ENCODE data around the gene KRTAP10-2. TPM values are rescaled to one million over a fixed set of nuclear protein-coding genes. Genes with fewer than 3 reads are reported as not detected.

Gene KRTAP10-2
- total RNA-seq, 1 experiment from 2014 or later, result not detected

DNA sequence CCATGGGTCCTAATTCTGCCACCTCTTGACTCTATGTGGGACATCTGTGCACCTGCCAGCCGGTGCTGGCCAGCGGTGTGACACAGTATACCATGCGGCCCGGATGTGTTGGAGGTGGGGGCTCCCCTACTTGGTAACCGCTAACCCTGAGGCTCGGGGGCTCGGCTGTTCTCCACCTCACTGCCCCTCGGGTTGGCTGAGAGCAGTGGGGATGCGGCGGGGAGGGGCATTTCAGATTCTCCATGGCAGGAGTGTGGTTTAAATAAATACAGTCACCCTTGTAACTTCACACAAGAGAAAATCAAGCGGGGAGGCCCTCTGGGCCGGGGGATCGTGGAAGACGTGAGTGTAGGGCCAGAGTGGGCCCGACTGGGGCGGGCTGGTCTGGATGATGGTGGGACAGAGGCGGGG lies 22.3 kb downstream of the KRTAP10-2 start:
- Histone ChIP-seq H3K9me2 (replicated peaks; ENCODE audit: insufficient read depth, low read length) (no peaks in the 10 kb centered on the region), H3K9me3 (ENCODE audit: low read length) (peaks cover 7% of the 10 kb centered on the region), H3K27me3 (ENCODE audit: low read length) (no peaks in the 10 kb centered on the region), H3K4me1 (ENCODE audit: low read length) (no peaks in the 10 kb centered on the region), H3K4me2 (ENCODE audit: low read depth, low read length, poor library complexity, severe bottlenecking) (no peak overlapping the region), H3K79me2 (ENCODE audit: low read length) (no peaks in the 10 kb centered on the region), H3K4me3 (ENCODE audit: low read length) (no peak overlapping the region), H2AFZ (ENCODE audit: low read length) (no peak overlapping the region), H3K27ac (ENCODE audit: low read length) (no peak overlapping the region), H4K20me1 (ENCODE audit: insufficient read depth, low read depth, low read length) (no peaks in the 10 kb centered on the region), H3K9ac (ENCODE audit: low read length) (no peak overlapping the region), H3K36me3 (ENCODE audit: insufficient read depth, low read length) (no peaks in the 10 kb centered on the region)
- no peak for DNase-seq

GRCh38 chr21:44528634-44528995 lies 22.7 kb downstream of the KRTAP10-2 start:
- H3K9ac ChIP-seq (ENCODE audit: low read length), result no peak overlapping the region
- no peak overlapping the region for H2AFZ ChIP-seq (ENCODE audit: low read length)
- no peak overlapping the region for H3K27ac ChIP-seq (ENCODE audit: low read length)
- no peak overlapping the region for H3K4me2 ChIP-seq (ENCODE audit: low read depth, low read length, poor library complexity, severe bottlenecking)
- H3K9me2 ChIP-seq (replicated peaks; ENCODE audit: insufficient read depth, low read length), result no peaks in the 10 kb centered on the region
- no peaks in the 10 kb centered on the region for H3K27me3 ChIP-seq (ENCODE audit: low read length)
- no peak overlapping the region for H3K4me3 ChIP-seq (ENCODE audit: low read length)
- no peaks in the 10 kb centered on the region for H3K79me2 ChIP-seq (ENCODE audit: low read length)
- no peaks in the 10 kb centered on the region for H4K20me1 ChIP-seq (ENCODE audit: insufficient read depth, low read depth, low read length)
- H3K4me1 ChIP-seq (ENCODE audit: low read length), result no peaks in the 10 kb centered on the region
- H3K9me3 ChIP-seq (ENCODE audit: low read length), result peaks cover 10% of the 10 kb centered on the region
- H3K36me3 ChIP-seq (ENCODE audit: insufficient read depth, low read length), result no peaks in the 10 kb centered on the region
- no peak for DNase-seq

- Histone ChIP-seq H3K9me3 (ENCODE audit: low read length) (peaks cover 12% of the 10 kb centered on the region), H3K4me2 (ENCODE audit: low read depth, low read length, poor library complexity, severe bottlenecking) (no peak overlapping the region), H3K79me2 (ENCODE audit: low read length) (no peaks in the 10 kb centered on the region), H3K9me2 (replicated peaks; ENCODE audit: insufficient read depth, low read length) (no peaks in the 10 kb centered on the region), H3K4me1 (ENCODE audit: low read length) (no peaks in the 10 kb centered on the region), H3K27ac (ENCODE audit: low read length) (no peak overlapping the region), H3K36me3 (ENCODE audit: insufficient read depth, low read length) (no peaks in the 10 kb centered on the region), H3K9ac (ENCODE audit: low read length) (no peak overlapping the region), H2AFZ (ENCODE audit: low read length) (no peak overlapping the region), H4K20me1 (ENCODE audit: insufficient read depth, low read depth, low read length) (no peaks in the 10 kb centered on the region), H3K27me3 (ENCODE audit: low read length) (no peaks in the 10 kb centered on the region), H3K4me3 (ENCODE audit: low read length) (no peak overlapping the region)
- DNase-seq, result no peak
Observed at GRCh38 chr21:44527983-44528633, 23.2 kb downstream of the KRTAP10-2 start.

- Histone ChIP-seq H3K27ac (ENCODE audit: low read length) (no peak overlapping the region), H3K79me2 (ENCODE audit: low read length) (no peaks in the 10 kb centered on the region), H3K4me2 (ENCODE audit: low read depth, low read length, poor library complexity, severe bottlenecking) (no peak overlapping the region), H3K36me3 (ENCODE audit: insufficient read depth, low read length) (no peaks in the 10 kb centered on the region), H3K4me1 (ENCODE audit: low read length) (no peaks in the 10 kb centered on the region), H4K20me1 (ENCODE audit: insufficient read depth, low read depth, low read length) (no peaks in the 10 kb centered on the region), H3K9ac (ENCODE audit: low read length) (no peak overlapping the region), H2AFZ (ENCODE audit: low read length) (no peak overlapping the region), H3K9me3 (ENCODE audit: low read length) (peaks cover 12% of the 10 kb centered on the region), H3K4me3 (ENCODE audit: low read length) (no peak overlapping the region), H3K9me2 (replicated peaks; ENCODE audit: insufficient read depth, low read length) (no peaks in the 10 kb centered on the region), H3K27me3 (ENCODE audit: low read length) (no peaks in the 10 kb centered on the region)
- DNase-seq, result no peak
Observed at GRCh38 chr21:44527156-44527982, 23.9 kb downstream of the KRTAP10-2 start.

DNA sequence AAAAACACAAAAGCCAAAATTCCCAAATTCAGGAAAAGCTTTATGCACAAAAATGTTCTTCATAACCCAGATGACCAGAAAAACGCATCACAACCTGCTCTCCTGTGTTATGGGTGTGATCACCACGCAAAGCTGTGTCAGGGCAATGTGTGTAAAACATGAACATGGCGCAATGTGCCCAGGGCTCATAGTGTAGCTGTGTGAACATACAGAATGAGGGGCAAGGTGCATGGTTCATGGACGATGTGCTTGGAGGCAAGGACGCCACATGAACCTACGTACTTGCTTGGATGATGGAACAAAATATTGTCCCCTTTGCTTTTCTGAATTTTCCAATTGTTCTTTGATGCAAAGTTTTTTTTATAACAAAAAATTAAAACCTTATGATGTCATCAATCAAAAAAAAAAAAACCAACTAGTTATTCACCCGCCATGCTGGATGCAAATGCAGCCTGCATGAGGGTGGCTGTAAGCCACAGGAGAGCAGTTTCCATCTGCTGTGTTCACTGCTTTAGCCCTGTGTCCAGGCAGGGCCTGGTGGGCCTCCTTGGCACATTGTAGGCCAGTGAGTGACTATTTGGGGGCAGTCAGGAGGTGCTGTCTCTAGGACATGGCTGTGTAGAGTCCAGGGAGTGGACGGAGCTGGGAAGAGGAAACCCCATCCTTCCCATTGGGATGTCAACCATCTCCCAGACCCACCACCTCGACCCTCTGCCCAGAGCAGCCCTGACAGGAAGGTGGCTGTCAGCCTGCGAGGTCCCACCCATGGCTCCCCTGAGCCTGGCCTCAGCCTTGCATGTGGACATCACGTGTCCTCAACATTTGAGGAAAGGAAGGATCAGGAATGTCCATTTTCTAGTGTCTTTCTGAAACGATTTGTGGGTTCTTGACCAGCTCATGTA lies 25.0 kb downstream of the KRTAP10-2 start:
- no peak overlapping the region for H3K4me2 ChIP-seq (ENCODE audit: low read depth, low read length, poor library complexity, severe bottlenecking)
- no peaks in the 10 kb centered on the region for H4K20me1 ChIP-seq (ENCODE audit: insufficient read depth, low read depth, low read length)
- DNase-seq, result no peak
- peaks cover 12% of the 10 kb centered on the region for H3K9me3 ChIP-seq (ENCODE audit: low read length)
- no peaks in the 10 kb centered on the region for H3K9me2 ChIP-seq (replicated peaks; ENCODE audit: insufficient read depth, low read length)
- H3K27ac ChIP-seq (ENCODE audit: low read length), result no peak overlapping the region
- no peak overlapping the region for H3K9ac ChIP-seq (ENCODE audit: low read length)
- no peak overlapping the region for H3K4me3 ChIP-seq (ENCODE audit: low read length)
- no peaks in the 10 kb centered on the region for H3K27me3 ChIP-seq (ENCODE audit: low read length)
- H3K36me3 ChIP-seq (ENCODE audit: insufficient read depth, low read length), result no peaks in the 10 kb centered on the region
- no peaks in the 10 kb centered on the region for H3K79me2 ChIP-seq (ENCODE audit: low read length)
- no peaks in the 10 kb centered on the region for H3K4me1 ChIP-seq (ENCODE audit: low read length)
- H2AFZ ChIP-seq (ENCODE audit: low read length), result no peak overlapping the region

- H3K27ac ChIP-seq (ENCODE audit: low read length), result no peak overlapping the region
- H3K4me2 ChIP-seq (ENCODE audit: low read depth, low read length, poor library complexity, severe bottlenecking), result no peak overlapping the region
- H3K4me1 ChIP-seq (ENCODE audit: low read length), result no peaks in the 10 kb centered on the region
- H3K9me3 ChIP-seq (ENCODE audit: low read length), result peaks cover 12% of the 10 kb centered on the region
- H4K20me1 ChIP-seq (ENCODE audit: insufficient read depth, low read depth, low read length), result no peaks in the 10 kb centered on the region
- no peak overlapping the region for H3K4me3 ChIP-seq (ENCODE audit: low read length)
- H3K79me2 ChIP-seq (ENCODE audit: low read length), result no peaks in the 10 kb centered on the region
- H3K36me3 ChIP-seq (ENCODE audit: insufficient read depth, low read length), result no peaks in the 10 kb centered on the region
- no peak overlapping the region for H2AFZ ChIP-seq (ENCODE audit: low read length)
- no peak overlapping the region for H3K9ac ChIP-seq (ENCODE audit: low read length)
- H3K9me2 ChIP-seq (replicated peaks; ENCODE audit: insufficient read depth, low read length), result no peaks in the 10 kb centered on the region
- DNase-seq, result no peak
- no peaks in the 10 kb centered on the region for H3K27me3 ChIP-seq (ENCODE audit: low read length)
Observed at GRCh38 chr21:44525391-44526095, 25.8 kb downstream of the KRTAP10-2 start.

GRCh38 chr21:44524414-44525371 lies 26.6 kb downstream of the KRTAP10-2 start:
- no peak overlapping the region for H3K4me2 ChIP-seq (ENCODE audit: low read depth, low read length, poor library complexity, severe bottlenecking)
- H2AFZ ChIP-seq (ENCODE audit: low read length), result no peak overlapping the region
- DNase-seq, result no peak
- H3K9me3 ChIP-seq (ENCODE audit: low read length), result peaks cover 12% of the 10 kb centered on the region
- H4K20me1 ChIP-seq (ENCODE audit: insufficient read depth, low read depth, low read length), result no peaks in the 10 kb centered on the region
- H3K27me3 ChIP-seq (ENCODE audit: low read length), result no peaks in the 10 kb centered on the region
- no peak overlapping the region for H3K27ac ChIP-seq (ENCODE audit: low read length)
- H3K9ac ChIP-seq (ENCODE audit: low read length), result no peak overlapping the region
- H3K36me3 ChIP-seq (ENCODE audit: insufficient read depth, low read length), result no peaks in the 10 kb centered on the region
- no peaks in the 10 kb centered on the region for H3K79me2 ChIP-seq (ENCODE audit: low read length)
- no peaks in the 10 kb centered on the region for H3K9me2 ChIP-seq (replicated peaks; ENCODE audit: insufficient read depth, low read length)
- no peak overlapping the region for H3K4me3 ChIP-seq (ENCODE audit: low read length)
- H3K4me1 ChIP-seq (ENCODE audit: low read length), result no peaks in the 10 kb centered on the region

Data from Karpas-422 (cell line).